H1 (cell line): ENCODE data around the gene ENTREP1.

ENCODE experiments used
- EP300 ChIP-seq, 2 experiments: IDR thresholded peaks; 1 replicate in 1 of 2; 2 replicates in 1 of 2; pipeline ENCODE4 v1.6.1; 2011 to 2012; ENCODE audit warnings: low read depth in 2 of 2, low read length in 2 of 2, mild to moderate bottlenecking in 2 of 2, borderline replicate concordance in 1 of 2, inconsistent platforms in 1 of 2, moderate library complexity in 1 of 2
- EZH2 ChIP-seq: fragments of 200-600 bp; sonication (generic); IDR thresholded peaks from 2 replicates; pipeline ENCODE4 v1.7.1; 2012; ENCODE audit warnings: low read depth, mild to moderate bottlenecking, moderate library complexity, low read length, inconsistent platforms; ENCODE audit not compliant: severe bottlenecking
- POLR2AphosphoS5 ChIP-seq: IDR thresholded peaks from 2 replicates; pipeline ENCODE4 v1.6.1; 2011; ENCODE audit warnings: low read depth, low read length
- POU5F1 ChIP-seq: IDR thresholded peaks from 2 replicates; pipeline ENCODE4 v1.6.1; 2011; ENCODE audit warnings: low read depth, mild to moderate bottlenecking, low read length, moderate library complexity
- RAD21 ChIP-seq, 2 experiments: IDR thresholded peaks in 1 of 2; conservative IDR thresholded peaks in 1 of 2; 2 replicates each; pipeline ENCODE4 v1.6.1; 2011; ENCODE audit warnings: low read depth in 2 of 2, low read length in 2 of 2, improper control_type of control experiment in 1 of 2, inconsistent platforms in 1 of 2, mild to moderate bottlenecking in 1 of 2, moderate library complexity in 1 of 2
- RNF2 ChIP-seq: fragments of 200-900, 300-1000 bp; sonication (generic); IDR thresholded peaks from 2 replicates; pipeline ENCODE4 v1.7.1; 2016; ENCODE audit warnings: borderline replicate concordance, low read depth, mild to moderate bottlenecking, antibody characterized with exemption, low read length; ENCODE audit not compliant: poor library complexity, severe bottlenecking; ENCODE audit errors: missing control alignments
- TAF1 ChIP-seq: IDR thresholded peaks from 2 replicates; pipeline ENCODE4 v1.6.1; 2011; ENCODE audit warnings: mild to moderate bottlenecking, low read depth, low read length
- USF2 ChIP-seq: IDR thresholded peaks from 2 replicates; pipeline ENCODE4 v1.6.1; 2011; ENCODE audit warnings: low read length, improper control_type of control experiment
- YY1 ChIP-seq: IDR thresholded peaks from 2 replicates; pipeline ENCODE4 v1.6.1; 2011; ENCODE audit warnings: low read depth, mild to moderate bottlenecking, low read length
- TF ChIP-seq, protein P1 (sequence below), 3 experiments: IDR thresholded peaks; 1 replicate in 2 of 3; 2 replicates in 1 of 3; pipeline versions ENCODE4 v1.5.1 to v1.6.1; 2011; ENCODE audit warnings: low read length in 3 of 3, mild to moderate bottlenecking in 3 of 3, inconsistent platforms in 2 of 3, low read depth in 1 of 3, moderate library complexity in 1 of 3; ENCODE audit not compliant: insufficient read depth in 1 of 3; ENCODE audit errors: control extremely low read depth in 1 of 3

- no peak for TF ChIP-seq YY1
- TF ChIP-seq RNF2: no peak
- no peak for TF ChIP-seq RAD21 (IDR thresholded peaks at IDR 0.05 in 1 of 2, conservative IDR thresholded peaks at IDR 0.05 in 1 of 2; ENCODE audit: low read depth in 2 of 2, low read length in 2 of 2)
- TF ChIP-seq, protein P1, sequence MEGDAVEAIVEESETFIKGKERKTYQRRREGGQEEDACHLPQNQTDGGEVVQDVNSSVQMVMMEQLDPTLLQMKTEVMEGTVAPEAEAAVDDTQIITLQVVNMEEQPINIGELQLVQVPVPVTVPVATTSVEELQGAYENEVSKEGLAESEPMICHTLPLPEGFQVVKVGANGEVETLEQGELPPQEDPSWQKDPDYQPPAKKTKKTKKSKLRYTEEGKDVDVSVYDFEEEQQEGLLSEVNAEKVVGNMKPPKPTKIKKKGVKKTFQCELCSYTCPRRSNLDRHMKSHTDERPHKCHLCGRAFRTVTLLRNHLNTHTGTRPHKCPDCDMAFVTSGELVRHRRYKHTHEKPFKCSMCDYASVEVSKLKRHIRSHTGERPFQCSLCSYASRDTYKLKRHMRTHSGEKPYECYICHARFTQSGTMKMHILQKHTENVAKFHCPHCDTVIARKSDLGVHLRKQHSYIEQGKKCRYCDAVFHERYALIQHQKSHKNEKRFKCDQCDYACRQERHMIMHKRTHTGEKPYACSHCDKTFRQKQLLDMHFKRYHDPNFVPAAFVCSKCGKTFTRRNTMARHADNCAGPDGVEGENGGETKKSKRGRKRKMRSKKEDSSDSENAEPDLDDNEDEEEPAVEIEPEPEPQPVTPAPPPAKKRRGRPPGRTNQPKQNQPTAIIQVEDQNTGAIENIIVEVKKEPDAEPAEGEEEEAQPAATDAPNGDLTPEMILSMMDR (IDR thresholded peaks at IDR 0.05; ENCODE audit: control extremely low read depth in 1 of 3, insufficient read depth in 1 of 3, low read depth in 1 of 3, low read length in 3 of 3): no peak
- TF ChIP-seq USF2: no peak
- TF ChIP-seq POU5F1: no peak
- no peak for TF ChIP-seq TAF1
- TF ChIP-seq POLR2AphosphoS5: no peak
- no peak for TF ChIP-seq EP300 (IDR thresholded peaks at IDR 0.05; ENCODE audit: borderline replicate concordance in 1 of 2, low read depth in 2 of 2, low read length in 2 of 2)
- no peak for TF ChIP-seq EZH2
These were observed 104.3 kb downstream of the ENTREP1 start for GRCh38 chr9:69429281-69429680.
